K562 (cell line): Measurements from ENCODE around the gene CST2. TPM values are rescaled to one million over a fixed set of nuclear protein-coding genes. Genes with fewer than 3 reads are reported as not detected.
"Not testable (repeated sequence)": the region's sequence is repeated elsewhere in the genome, so short reads cannot be mapped to it uniquely, and the experiment has no call there.

Experiments used
- ATAC-seq: fragments of 200-7000 bp; cut with Tn5 transposase; 3 replicates; pipeline ENCODE4 v1.9.1; 2020; ENCODE audit warnings: moderate library complexity
- BruUV-seq: library from RNA; stranded (reverse); fragments of 400-500 nt; replicated peaks from 2 replicates; lab custom pipeline; 2021; lab: Mats Ljungman, UMichigan
- CTCF ChIA-PET: fragments of 300-600 bp; formaldehyde crosslinking; extraction: SDS; loops from one replicate; lab custom pipeline; 2021; ENCODE audit warnings: low intra/inter-chr PET ratio; lab: Yijun Ruan, JAX
- POLR2A ChIA-PET: fragments of 300-600, 350-650 bp; sonication (Branson Sonifier 250); formaldehyde crosslinking; extraction: SDS; loops from one replicate; lab custom pipeline; 2021; ENCODE audit warnings: antibody characterized with exemption, inconsistent platforms; lab: Yijun Ruan, JAX
- DNase-seq, 4 experiments: peaks; one replicate each; pipeline versions ENCODE4 v3.0.0 to v3.0.0-alpha.2; 2011 to 2018; ENCODE audit warnings: low spot score in 3 of 4, mixed read lengths in 3 of 4; ENCODE audit errors: extremely low read depth in 1 of 4
- FAIRE-seq: peaks from 2 replicates; lab custom pipeline; 2011; peaks lifted over from hg19 to GRCh38; lab: Jason Lieb, UNC
- H2AFZ ChIP-seq: 2 replicates; pipeline ENCODE4 v1.6.0; 2011; ENCODE audit warnings: low read depth, low read length, control low read depth, inconsistent platforms
- H3K27ac ChIP-seq: fragments of 200-600 bp; 3 replicates; pipeline ENCODE4 v1.8.0; 2011; ENCODE audit warnings: low read depth, mild to moderate bottlenecking, control low read depth, inconsistent platforms, low read length, moderate library complexity, mixed read lengths; ENCODE audit errors: extremely low read depth
- H3K27me3 ChIP-seq, 2 experiments: fragments of 300-600 bp in 1 of 2; 2 replicates in 1 of 2; 3 replicates in 1 of 2; pipeline versions ENCODE4 v1.6.0 to v1.8.0; 2011; ENCODE audit warnings: inconsistent platforms in 2 of 2, low read length in 2 of 2, mild to moderate bottlenecking in 1 of 2, mixed read lengths in 1 of 2, moderate library complexity in 1 of 2; ENCODE audit not compliant: control insufficient read depth in 2 of 2, insufficient read depth in 2 of 2
- H3K36me3 ChIP-seq: fragments of 300-600 bp; 3 replicates; pipeline ENCODE4 v1.8.0; 2011; ENCODE audit warnings: mild to moderate bottlenecking, low read length, inconsistent platforms; ENCODE audit not compliant: control insufficient read depth, insufficient read depth
- H3K4me1 ChIP-seq, 2 experiments: fragments of 200-600 bp in 1 of 2; replicated peaks in 1 of 2; 2 replicates in 1 of 2; 3 replicates in 1 of 2; pipeline versions ENCODE4 v1.5.1 to v1.8.0; 2011; ENCODE audit warnings: inconsistent platforms in 2 of 2, low read length in 2 of 2, mild to moderate bottlenecking in 1 of 2, mixed read lengths in 1 of 2, moderate library complexity in 1 of 2; ENCODE audit not compliant: control insufficient read depth in 2 of 2, insufficient read depth in 2 of 2
- H3K4me2 ChIP-seq: 2 replicates; pipeline ENCODE4 v1.6.1; 2011; ENCODE audit warnings: low read length, control low read depth, inconsistent platforms, mixed read lengths; ENCODE audit not compliant: insufficient read depth
- H3K4me3 ChIP-seq: fragments of 200-600 bp; sonication (generic), shearing (Covaris generic); 2 replicates; pipeline ENCODE4 v1.5.1; 2016; ENCODE audit warnings: control low read depth, inconsistent platforms
- H3K79me2 ChIP-seq: fragments of 200-600 bp; 3 replicates; pipeline ENCODE4 v1.8.0; 2011; ENCODE audit warnings: low read length, inconsistent platforms; ENCODE audit not compliant: control insufficient read depth, insufficient read depth
- H3K9ac ChIP-seq, 2 experiments: 2 replicates each; pipeline versions ENCODE4 v1.6.0 to v1.6.1; 2011; ENCODE audit warnings: low read depth in 2 of 2, low read length in 2 of 2, control low read depth in 1 of 2, inconsistent platforms in 1 of 2, mild to moderate bottlenecking in 1 of 2, mixed read lengths in 1 of 2; ENCODE audit not compliant: insufficient read depth in 1 of 2
- H3K9me1 ChIP-seq: one replicate; pipeline ENCODE4 v1.6.0; 2011; ENCODE audit warnings: inconsistent platforms, mild to moderate bottlenecking, low read length, moderate library complexity; ENCODE audit not compliant: control insufficient read depth, insufficient read depth
- H3K9me3 ChIP-seq: replicated peaks from 2 replicates; pipeline ENCODE4 v1.5.1; 2011; ENCODE audit warnings: low read depth, low read length, inconsistent platforms; ENCODE audit not compliant: control insufficient read depth, insufficient read depth
- H4K20me1 ChIP-seq: replicated peaks from 2 replicates; pipeline ENCODE4 v1.6.1; 2011; ENCODE audit warnings: low read length, inconsistent platforms, mixed read lengths; ENCODE audit not compliant: control insufficient read depth, insufficient read depth
- HES1 ChIP-seq: fragments of 450-650 bp; IDR thresholded peaks from 2 replicates; pipeline ENCODE4 v1.6.1; 2016; ENCODE audit warnings: low read depth, mild to moderate bottlenecking, moderate library complexity
- HNRNPK ChIP-seq: fragments of 200-400 bp; formaldehyde crosslinking; IDR thresholded peaks from one replicate; pipeline ENCODE4 v1.6.1; 2018; ENCODE audit warnings: mild to moderate bottlenecking, low read depth, low read length; ENCODE audit not compliant: poor library complexity, severe bottlenecking
- TEAD1 ChIP-seq, 2 experiments: fragments of 450-650 bp in 1 of 2; sonication (generic) in 1 of 2; formaldehyde crosslinking; IDR thresholded peaks; 2 replicates each; pipeline versions ENCODE4 v1.4.0 to v1.8.0; 2020 to 2022; ENCODE audit warnings: mild to moderate bottlenecking in 2 of 2, missing genetic modification reagents in 1 of 2
- ZNF212 ChIP-seq: fragments of 450-650 bp; formaldehyde crosslinking; IDR thresholded peaks from 2 replicates; pipeline ENCODE4 v1.4.0; 2020; ENCODE audit warnings: mild to moderate bottlenecking
- ZNF217 ChIP-seq: sonication (generic); formaldehyde crosslinking; IDR thresholded peaks from 2 replicates; pipeline ENCODE4 v1.8.0; 2022; ENCODE audit warnings: mild to moderate bottlenecking, missing genetic modification reagents
- WGBS: fragments of 100-300 bp; shearing (Covaris generic); methylation state at CpG from one replicate; pipeline ENCODE4 v1.1.6; 2016; ENCODE audit warnings: low coverage, mixed read lengths; ENCODE audit not compliant: insufficient coverage; ENCODE audit errors: missing lambda C conversion rate; 5-methylcytosine and 5-hydroxymethylcytosine counted together
- in situ Hi-C: fragments of 300-500 bp; cut with MboI; formaldehyde crosslinking; loops from 4 replicates; pipeline ENCODE4 v1.15.0; 2018; ENCODE audit warnings: inconsistent platforms, mixed read lengths
- intact Hi-C: fragments of 100-400 bp; cut with micrococcal nuclease; formaldehyde crosslinking; loops from 2 replicates; pipeline ENCODE4 v1.14.2; 2022
- polyA plus RNA-seq, 8 experiments: library from polyadenylated mRNA; depleted of rRNA in 4 of 8; stranded (reverse) in 5 of 8; unstranded in 3 of 8; fragments of >200 nt; fragmentation: Nextera tagmentation in 2 of 8; fragmentation: Illumina TruSeq in 1 of 8; extraction: Ambion mirVana in 2 of 8; extraction: Trizol in 1 of 8; gene quantifications; 2 replicates each; pipeline versions ENCODE4 v1.2.1 to v1.2.3, GENCODE V29; 2011 to 2014; ENCODE audit warnings: inconsistent platforms in 1 of 8, missing spikeins in 1 of 8
- total RNA-seq, 7 experiments: library from RNA; depleted of rRNA in 6 of 7; stranded (reverse); fragments of >200 nt in 6 of 7; fragmentation: Illumina TruSeq in 2 of 7; extraction: Trizol in 2 of 7; gene quantifications; 2 replicates each; pipeline versions ENCODE4 v1.2.1 to v1.2.3, GENCODE V29; 2011 to 2021; ENCODE audit warnings: low replicate concordance in 1 of 7

CST2 gene
- total and polyA plus RNA-seq, 9 of the 15 experiments (the other 6 are each of a cell fraction or from before 2014, with no cell fraction given): not detected

- Histone ChIP-seq H3K4me2 (no peak overlapping the region), H3K79me2 (no peaks in the 10 kb centered on the region), H3K9me1 (no peaks in the 10 kb centered on the region), H3K36me3 (no peaks in the 10 kb centered on the region), H4K20me1 (no peaks in the 10 kb centered on the region), H3K4me3 (no peak overlapping the region), H3K4me1 (no peaks in the 10 kb centered on the region), H3K9me3 (no peaks in the 10 kb centered on the region), H3K27me3 (no peaks in the 10 kb centered on the region), H2AFZ (no peak overlapping the region), H3K9ac (no peak overlapping the region), H3K27ac (no peak overlapping the region)
- in situ Hi-C loops (no loop called here), intact Hi-C loops (no loop called here)
- FAIRE-seq (no peak), ATAC-seq (no peak), DNase-seq (no peak)
- 1% methylated on average over 5 of the region's 5 CpGs for WGBS
- ChIA-PET CTCF (no interaction called here), POLR2A (no interaction called here)
- TF ChIP-seq HES1: no peak
- TF ChIP-seq ZNF212: no peak
- no TSS peak for BruUV-seq
Measured at GRCh38 chr20:23868321-23868720, 41.8 kb upstream of the CST2 start.

- no peak for FAIRE-seq
- 0% methylated on average over 6 of the region's 9 CpGs for WGBS
Measured at GRCh38 chr20:23867152-23867776, 40.7 kb upstream of the CST2 start.

GRCh38 chr20:23860771-23861170 is 34.2 kb upstream of the CST2 start:
- DNase-seq, H3K4me2 ChIP-seq, intact Hi-C loops, BruUV-seq, H3K79me2 ChIP-seq, ATAC-seq, in situ Hi-C loops, H3K9ac ChIP-seq, H4K20me1 ChIP-seq, H3K9me3 ChIP-seq, H3K4me1 ChIP-seq, H3K4me3 ChIP-seq, H3K9me1 ChIP-seq, H3K27me3 ChIP-seq, H2AFZ ChIP-seq, H3K27ac ChIP-seq, FAIRE-seq, CTCF ChIA-PET, H3K36me3 ChIP-seq, POLR2A ChIA-PET: not testable (repeated sequence)
- WGBS: 1% methylated on average over 8 of the region's 10 CpGs

More at GRCh38 chr20:23867152-23867776, 40.7 kb upstream of the CST2 start:
- POLR2A ChIA-PET: no interaction called here
- Histone ChIP-seq H3K4me3 (no peak overlapping the region), H4K20me1 (no peaks in the 10 kb centered on the region), H3K9me3 (no peaks in the 10 kb centered on the region), H3K79me2 (no peaks in the 10 kb centered on the region), H3K27me3 (no peaks in the 10 kb centered on the region), H3K36me3 (no peaks in the 10 kb centered on the region), H2AFZ (no peak overlapping the region), H3K4me2 (no peak overlapping the region)
- no TSS peak for BruUV-seq
- no peak for DNase-seq
- no peak for ATAC-seq
- TF ChIP-seq TEAD1 (CRISPR knock-in tag; IDR thresholded peaks at IDR 0.05) (no peak), HNRNPK (no peak), ZNF217 (CRISPR knock-in tag) (no peak)
- TF ChIP-seq, all 486 proteins: peak for 0
- intact Hi-C loops: no loop called here
- Histone ChIP-seq H3K27ac (no peak overlapping the region), H3K9me1 (no peaks in the 10 kb centered on the region), H3K9ac (no peak overlapping the region), H3K4me1 (no peaks in the 10 kb centered on the region)
- in situ Hi-C loops: no loop called here
- CTCF ChIA-PET: no interaction called here
